Measurements from ENCODE around the gene HECW1.

DNA sequence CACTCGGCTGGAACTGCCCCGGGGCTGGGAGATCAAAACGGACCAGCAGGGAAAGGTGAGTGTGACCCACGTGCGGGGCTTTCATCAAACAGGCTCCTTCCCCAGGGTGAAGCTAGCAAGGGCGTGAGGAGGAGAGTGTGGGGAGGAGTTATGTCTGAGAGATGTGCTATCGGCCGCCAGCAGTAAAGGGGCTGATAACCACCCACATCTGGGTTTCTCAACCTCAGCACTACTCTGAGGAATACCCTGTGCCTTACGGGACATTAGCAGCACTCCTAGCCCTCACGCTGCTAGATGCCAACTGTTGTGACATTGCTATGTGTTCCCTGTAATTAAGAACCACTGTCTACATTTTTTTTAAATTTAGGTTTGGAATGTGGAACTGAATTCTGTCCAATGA is 356.6 kb downstream of the HECW1 start:
- TF ChIP-seq, protein P1, sequence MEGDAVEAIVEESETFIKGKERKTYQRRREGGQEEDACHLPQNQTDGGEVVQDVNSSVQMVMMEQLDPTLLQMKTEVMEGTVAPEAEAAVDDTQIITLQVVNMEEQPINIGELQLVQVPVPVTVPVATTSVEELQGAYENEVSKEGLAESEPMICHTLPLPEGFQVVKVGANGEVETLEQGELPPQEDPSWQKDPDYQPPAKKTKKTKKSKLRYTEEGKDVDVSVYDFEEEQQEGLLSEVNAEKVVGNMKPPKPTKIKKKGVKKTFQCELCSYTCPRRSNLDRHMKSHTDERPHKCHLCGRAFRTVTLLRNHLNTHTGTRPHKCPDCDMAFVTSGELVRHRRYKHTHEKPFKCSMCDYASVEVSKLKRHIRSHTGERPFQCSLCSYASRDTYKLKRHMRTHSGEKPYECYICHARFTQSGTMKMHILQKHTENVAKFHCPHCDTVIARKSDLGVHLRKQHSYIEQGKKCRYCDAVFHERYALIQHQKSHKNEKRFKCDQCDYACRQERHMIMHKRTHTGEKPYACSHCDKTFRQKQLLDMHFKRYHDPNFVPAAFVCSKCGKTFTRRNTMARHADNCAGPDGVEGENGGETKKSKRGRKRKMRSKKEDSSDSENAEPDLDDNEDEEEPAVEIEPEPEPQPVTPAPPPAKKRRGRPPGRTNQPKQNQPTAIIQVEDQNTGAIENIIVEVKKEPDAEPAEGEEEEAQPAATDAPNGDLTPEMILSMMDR (conservative IDR thresholded peaks at IDR 0.05 in 1 of 2, IDR thresholded peaks at IDR 0.05 in 1 of 2; ENCODE audit: extremely low read depth in 1 of 2, insufficient read depth in 1 of 2, low read depth in 1 of 2, low read length in 2 of 2) = no peak
- no peak for TF ChIP-seq EZH2 (IDR thresholded peaks at IDR 0.05; ENCODE audit: borderline replicate concordance, low read length)

Data from mammary epithelial cell (primary cell).